Measurements from ENCODE around the gene RAPSN.

- TF ChIP-seq EP300 (conservative IDR thresholded peaks at IDR 0.05; ENCODE audit: poor library complexity, severe bottlenecking) (no peak), POLR2AphosphoS5 (IDR thresholded peaks at IDR 0.05) (no peak)
Observed at GRCh38 chr11:47438721-47439120, 10.2 kb downstream of the RAPSN start.

Measured in neural cell (in vitro differentiated cells).